ENCODE measurements around the gene KIAA0040.

DNA sequence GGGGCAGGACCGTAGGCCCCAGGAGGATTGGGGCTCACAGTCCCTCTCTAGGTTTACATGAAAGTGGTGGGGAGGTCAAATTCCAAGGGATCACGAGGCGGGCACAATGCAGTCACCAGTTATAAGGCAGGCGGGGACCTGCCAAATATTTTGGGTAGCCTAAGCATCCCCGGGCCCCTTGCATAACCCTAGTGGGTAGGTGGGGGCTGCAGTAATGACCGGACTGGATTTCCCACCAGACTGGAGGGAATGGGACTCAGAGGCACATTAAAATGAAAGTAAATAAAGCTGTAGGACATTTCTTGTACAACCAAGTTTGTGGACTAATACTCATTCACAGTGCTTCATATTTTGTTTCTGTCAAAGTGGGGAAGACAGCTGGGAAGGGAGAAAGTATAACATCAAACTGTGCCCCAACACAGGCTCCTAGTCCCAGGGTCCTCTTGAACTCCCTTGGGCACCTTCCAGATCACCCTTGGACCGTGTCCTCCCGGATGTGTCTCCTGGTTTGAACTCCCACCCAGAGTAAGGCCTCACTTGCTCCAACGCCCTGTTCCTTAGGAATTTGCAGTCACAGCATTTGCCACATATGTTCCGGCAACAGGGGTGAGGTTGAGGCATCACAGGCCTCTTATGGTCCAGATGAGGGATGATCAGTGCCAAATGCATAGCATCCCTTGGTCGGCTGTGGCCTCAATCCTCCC, 28.4 kb upstream of the KIAA0040 start:
- TF ChIP-seq CTCF (IDR thresholded peaks at IDR 0.05) (no peak), POLR2AphosphoS5 (IDR thresholded peaks at IDR 0.05; ENCODE audit: low read depth, low read length) (no peak), SIN3A (IDR thresholded peaks at IDR 0.05; ENCODE audit: borderline replicate concordance, insufficient read depth, low read depth, low read length) (no peak)
- TF ChIP-seq, protein P1, sequence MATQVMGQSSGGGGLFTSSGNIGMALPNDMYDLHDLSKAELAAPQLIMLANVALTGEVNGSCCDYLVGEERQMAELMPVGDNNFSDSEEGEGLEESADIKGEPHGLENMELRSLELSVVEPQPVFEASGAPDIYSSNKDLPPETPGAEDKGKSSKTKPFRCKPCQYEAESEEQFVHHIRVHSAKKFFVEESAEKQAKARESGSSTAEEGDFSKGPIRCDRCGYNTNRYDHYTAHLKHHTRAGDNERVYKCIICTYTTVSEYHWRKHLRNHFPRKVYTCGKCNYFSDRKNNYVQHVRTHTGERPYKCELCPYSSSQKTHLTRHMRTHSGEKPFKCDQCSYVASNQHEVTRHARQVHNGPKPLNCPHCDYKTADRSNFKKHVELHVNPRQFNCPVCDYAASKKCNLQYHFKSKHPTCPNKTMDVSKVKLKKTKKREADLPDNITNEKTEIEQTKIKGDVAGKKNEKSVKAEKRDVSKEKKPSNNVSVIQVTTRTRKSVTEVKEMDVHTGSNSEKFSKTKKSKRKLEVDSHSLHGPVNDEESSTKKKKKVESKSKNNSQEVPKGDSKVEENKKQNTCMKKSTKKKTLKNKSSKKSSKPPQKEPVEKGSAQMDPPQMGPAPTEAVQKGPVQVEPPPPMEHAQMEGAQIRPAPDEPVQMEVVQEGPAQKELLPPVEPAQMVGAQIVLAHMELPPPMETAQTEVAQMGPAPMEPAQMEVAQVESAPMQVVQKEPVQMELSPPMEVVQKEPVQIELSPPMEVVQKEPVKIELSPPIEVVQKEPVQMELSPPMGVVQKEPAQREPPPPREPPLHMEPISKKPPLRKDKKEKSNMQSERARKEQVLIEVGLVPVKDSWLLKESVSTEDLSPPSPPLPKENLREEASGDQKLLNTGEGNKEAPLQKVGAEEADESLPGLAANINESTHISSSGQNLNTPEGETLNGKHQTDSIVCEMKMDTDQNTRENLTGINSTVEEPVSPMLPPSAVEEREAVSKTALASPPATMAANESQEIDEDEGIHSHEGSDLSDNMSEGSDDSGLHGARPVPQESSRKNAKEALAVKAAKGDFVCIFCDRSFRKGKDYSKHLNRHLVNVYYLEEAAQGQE (IDR thresholded peaks at IDR 0.05; ENCODE audit: insufficient read depth in 1 of 2, low read depth in 2 of 2, low read length in 1 of 2), result no peak

Data from Panc1 (cell line).